Upper lobe of left lung (tissue), 4 donors: Measurements from ENCODE around the gene CR2.

Experiments used
- POLR2AphosphoS5 ChIP-seq, 2 donors: sonication (generic); formaldehyde crosslinking; IDR thresholded peaks; one replicate each; pipeline ENCODE4 v1.5.1; 2017; ENCODE audit warnings: antibody characterized with exemption in 2 of 2
- TF ChIP-seq, protein P1 (sequence below), 6 experiments: fragments of 450-650 bp in 4 of 6; fragments of 200-600 bp in 2 of 6; sonication (generic) in 2 of 6; IDR thresholded peaks; one replicate each; pipeline ENCODE4 v1.5.1; 2016 to 2019; ENCODE audit warnings: antibody characterized with exemption in 6 of 6

DNA sequence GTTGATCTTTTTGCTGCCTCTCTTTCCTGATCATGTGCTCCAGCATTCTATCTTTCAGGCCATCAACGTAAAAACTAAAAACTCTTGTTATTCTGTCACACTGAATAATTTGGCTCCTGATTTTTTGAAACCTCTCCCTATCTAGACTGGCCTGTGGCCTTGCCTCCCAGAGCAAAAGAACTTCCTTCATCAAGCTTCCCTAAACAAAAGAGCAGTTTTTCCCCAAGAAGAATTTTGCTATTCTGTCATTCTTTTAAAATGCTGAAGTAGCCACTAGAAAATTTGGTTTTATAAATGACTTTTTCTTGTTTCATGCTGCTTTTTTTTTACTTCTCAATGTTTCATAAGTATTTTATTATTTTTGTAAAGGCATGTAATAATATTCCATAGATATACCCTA, 37.1 kb upstream of the CR2 start:
- no peak for TF ChIP-seq POLR2AphosphoS5 (IDR thresholded peaks at IDR 0.05)
- TF ChIP-seq, protein P1, sequence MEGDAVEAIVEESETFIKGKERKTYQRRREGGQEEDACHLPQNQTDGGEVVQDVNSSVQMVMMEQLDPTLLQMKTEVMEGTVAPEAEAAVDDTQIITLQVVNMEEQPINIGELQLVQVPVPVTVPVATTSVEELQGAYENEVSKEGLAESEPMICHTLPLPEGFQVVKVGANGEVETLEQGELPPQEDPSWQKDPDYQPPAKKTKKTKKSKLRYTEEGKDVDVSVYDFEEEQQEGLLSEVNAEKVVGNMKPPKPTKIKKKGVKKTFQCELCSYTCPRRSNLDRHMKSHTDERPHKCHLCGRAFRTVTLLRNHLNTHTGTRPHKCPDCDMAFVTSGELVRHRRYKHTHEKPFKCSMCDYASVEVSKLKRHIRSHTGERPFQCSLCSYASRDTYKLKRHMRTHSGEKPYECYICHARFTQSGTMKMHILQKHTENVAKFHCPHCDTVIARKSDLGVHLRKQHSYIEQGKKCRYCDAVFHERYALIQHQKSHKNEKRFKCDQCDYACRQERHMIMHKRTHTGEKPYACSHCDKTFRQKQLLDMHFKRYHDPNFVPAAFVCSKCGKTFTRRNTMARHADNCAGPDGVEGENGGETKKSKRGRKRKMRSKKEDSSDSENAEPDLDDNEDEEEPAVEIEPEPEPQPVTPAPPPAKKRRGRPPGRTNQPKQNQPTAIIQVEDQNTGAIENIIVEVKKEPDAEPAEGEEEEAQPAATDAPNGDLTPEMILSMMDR (IDR thresholded peaks at IDR 0.05): no peak
